SK-N-SH (cell line): ENCODE data around the gene DMGDH. TPM values are rescaled to one million over a fixed set of nuclear protein-coding genes. Genes with fewer than 3 reads are reported as not detected.
A peak's percentile ranks its signal among the peaks of the same experiment; 100 is the strongest.

Experiments used
- CTCF ChIA-PET: fragments of 300-600, 350-600 bp; formaldehyde crosslinking; extraction: SDS; loops from one replicate; lab custom pipeline; 2021; lab: Yijun Ruan, JAX
- POLR2A ChIA-PET: fragments of 350-600 bp; sonication (Branson Sonifier 250); formaldehyde crosslinking; extraction: SDS; loops from one replicate; lab custom pipeline; 2020; ENCODE audit warnings: antibody characterized with exemption, inconsistent platforms; lab: Yijun Ruan, JAX
- DNase-seq: peaks from one replicate; pipeline ENCODE4 v3.0.0; 2012
- H2AFZ ChIP-seq: fragments of 200-600 bp; sonication (generic); 2 replicates; pipeline ENCODE4 v1.8.1; 2016; ENCODE audit warnings: antibody characterized with exemption, mild to moderate bottlenecking, low read depth
- H3F3A ChIP-seq: fragments of 200-600 bp; sonication (generic); replicated peaks from 2 replicates; pipeline ENCODE3; 2016; ENCODE audit warnings: antibody characterized with exemption, mild to moderate bottlenecking; ENCODE audit not compliant: insufficient read depth
- H3K27ac ChIP-seq, 2 experiments: fragments of 200-500 bp in 1 of 2; fragments of 200-600 bp in 1 of 2; sonication (Bioruptor generic) in 1 of 2; sonication (generic), shearing (Covaris generic) in 1 of 2; 2 replicates each; pipeline versions ENCODE4 v1.5.1 to v1.6.1; 2014 to 2016; ENCODE audit warnings: low read depth in 2 of 2, inconsistent platforms in 1 of 2, low read length in 1 of 2, mild to moderate bottlenecking in 1 of 2, mixed read lengths in 1 of 2
- H3K27me3 ChIP-seq: fragments of 200-600 bp; sonication (generic), shearing (Covaris generic); 2 replicates; pipeline ENCODE4 v1.6.1; 2016; ENCODE audit warnings: mixed run types; ENCODE audit not compliant: insufficient read depth
- H3K36me3 ChIP-seq, 2 experiments: fragments of 200-500 bp in 1 of 2; fragments of 200-600 bp in 1 of 2; sonication (Bioruptor generic) in 1 of 2; sonication (generic) in 1 of 2; replicated peaks in 1 of 2; 2 replicates each; pipeline versions ENCODE3 to v1.5.1; 2014 to 2016; ENCODE audit warnings: low read length in 1 of 2, mild to moderate bottlenecking in 1 of 2; ENCODE audit not compliant: insufficient read depth in 2 of 2, control insufficient read depth in 1 of 2
- H3K4me1 ChIP-seq, 2 experiments: fragments of 200-500 bp in 1 of 2; fragments of 200-600 bp in 1 of 2; sonication (Bioruptor generic) in 1 of 2; sonication (generic), shearing (Covaris generic) in 1 of 2; 2 replicates each; pipeline versions ENCODE4 v1.5.1 to v1.6.1; 2014 to 2016; ENCODE audit warnings: low read depth in 1 of 2, low read length in 1 of 2, mixed run types in 1 of 2; ENCODE audit not compliant: insufficient read depth in 2 of 2, control insufficient read depth in 1 of 2
- H3K4me2 ChIP-seq: fragments of 200-600 bp; sonication (generic), shearing (Covaris generic); 2 replicates; pipeline ENCODE4 v1.6.1; 2017; ENCODE audit warnings: mixed run types
- H3K4me3 ChIP-seq, 2 experiments: fragments of 200-500 bp in 1 of 2; fragments of 200-600 bp in 1 of 2; sonication (Bioruptor generic) in 1 of 2; sonication (generic), shearing (Covaris generic) in 1 of 2; 2 replicates each; pipeline versions ENCODE4 v1.5.1 to v1.8.1; 2014 to 2016; ENCODE audit warnings: low read depth in 2 of 2, inconsistent platforms in 1 of 2, low read length in 1 of 2, mild to moderate bottlenecking in 1 of 2, mixed read lengths in 1 of 2, moderate library complexity in 1 of 2
- H3K79me2 ChIP-seq: fragments of 200-600 bp; sonication (generic); 2 replicates; pipeline ENCODE4 v1.8.1; 2017; ENCODE audit warnings: mild to moderate bottlenecking; ENCODE audit not compliant: insufficient read depth
- H3K9ac ChIP-seq: fragments of 200-600 bp; sonication (generic); 2 replicates; pipeline ENCODE4 v1.6.1; 2017; ENCODE audit warnings: mixed run types
- H3K9me2 ChIP-seq: fragments of 200-600 bp; sonication (generic); 2 replicates; pipeline ENCODE4 v1.6.1; 2017; ENCODE audit warnings: mixed run types
- H3K9me3 ChIP-seq: fragments of 200-600 bp; sonication (generic); 2 replicates; pipeline ENCODE4 v1.6.1; 2017; ENCODE audit warnings: mixed run types, mild to moderate bottlenecking, moderate library complexity
- H4K20me1 ChIP-seq: fragments of 200-600 bp; sonication (generic); 2 replicates; pipeline ENCODE4 v1.6.1; 2017; ENCODE audit warnings: mild to moderate bottlenecking, mixed run types; ENCODE audit not compliant: insufficient read depth
- CHD2 ChIP-seq: fragments of 150-350 bp; IDR thresholded peaks from 2 replicates; pipeline ENCODE4 v1.6.1; 2018; ENCODE audit warnings: low read length; ENCODE audit not compliant: partially characterized antibody
- CTCF ChIP-seq: fragments of 200-600 bp; sonication (generic); IDR thresholded peaks from 2 replicates; pipeline ENCODE4 v1.6.1; 2017; ENCODE audit warnings: antibody characterized with exemption, mild to moderate bottlenecking, moderate library complexity
- EP300 ChIP-seq, 2 experiments: IDR thresholded peaks; 2 replicates each; pipeline versions ENCODE4 v1.4.0 to v1.6.1; 2012; ENCODE audit warnings: borderline replicate concordance in 1 of 2, low read depth in 1 of 2, low read length in 1 of 2
- EZH2phosphoT487 ChIP-seq: fragments of 200-600 bp; sonication (generic); IDR thresholded peaks from 2 replicates; pipeline ENCODE4 v1.6.1; 2017; ENCODE audit warnings: low read depth, mixed run types, mild to moderate bottlenecking, antibody characterized with exemption, moderate library complexity, borderline replicate concordance
- FOXM1 ChIP-seq: IDR thresholded peaks from 2 replicates; pipeline ENCODE4 v1.4.0; 2012; ENCODE audit warnings: low read depth, mild to moderate bottlenecking
- GABPA ChIP-seq: IDR thresholded peaks from 2 replicates; pipeline ENCODE4 v1.4.0; 2012; ENCODE audit warnings: low read depth, mild to moderate bottlenecking
- GATA2 ChIP-seq: sonication (generic); formaldehyde crosslinking; IDR thresholded peaks from 2 replicates; pipeline ENCODE4 v1.5.0; 2020; ENCODE audit warnings: mild to moderate bottlenecking, missing genetic modification reagents
- IRF3 ChIP-seq: fragments of 150-350 bp; IDR thresholded peaks from 2 replicates; pipeline ENCODE4 v1.6.1; 2016; ENCODE audit warnings: mild to moderate bottlenecking, low read depth, low read length
- MXI1 ChIP-seq: IDR thresholded peaks from 2 replicates; pipeline ENCODE4 v1.6.1; 2012; ENCODE audit warnings: mild to moderate bottlenecking, low read depth, low read length, improper control_type of control experiment
- NRF1 ChIP-seq: IDR thresholded peaks from 2 replicates; pipeline ENCODE4 v1.6.1; 2012; ENCODE audit warnings: low read depth, mild to moderate bottlenecking, low read length
- RAD21 ChIP-seq: IDR thresholded peaks from 2 replicates; pipeline ENCODE4 v1.6.1; 2012; ENCODE audit warnings: mild to moderate bottlenecking, low read length
- RCOR1 ChIP-seq: fragments of 150-350 bp; IDR thresholded peaks from 2 replicates; pipeline ENCODE4 v1.6.1; 2017; ENCODE audit warnings: antibody characterized with exemption, low read length
- RXRA ChIP-seq: IDR thresholded peaks from 2 replicates; pipeline ENCODE4 v1.4.0; 2012; ENCODE audit warnings: low read depth, mild to moderate bottlenecking, borderline replicate concordance
- SMC3 ChIP-seq: IDR thresholded peaks from 2 replicates; pipeline ENCODE4 v1.6.1; 2012; ENCODE audit warnings: low read depth, low read length, improper control_type of control experiment
- TAF1 ChIP-seq: IDR thresholded peaks from 2 replicates; pipeline ENCODE4 v1.6.1; 2012; ENCODE audit warnings: low read depth, mild to moderate bottlenecking, low read length, moderate library complexity, borderline replicate concordance
- TEAD4 ChIP-seq: IDR thresholded peaks from 2 replicates; pipeline ENCODE4 v1.4.0; 2012; ENCODE audit warnings: mild to moderate bottlenecking, borderline replicate concordance; ENCODE audit not compliant: insufficient read depth
- USF1 ChIP-seq: IDR thresholded peaks from 2 replicates; pipeline ENCODE4 v1.4.0; 2012; ENCODE audit warnings: low read depth, borderline replicate concordance
- WGBS: methylation state at CpG from one replicate; pipeline ENCODE4 v1.1.6; 2017; ENCODE audit warnings: low lambda C conversion rate; 5-methylcytosine and 5-hydroxymethylcytosine counted together
- polyA plus RNA-seq, 3 experiments: library from polyadenylated mRNA; depleted of rRNA; stranded (reverse); fragments of >200 nt; gene quantifications; 2 replicates each; pipeline ENCODE4 v1.2.3, GENCODE V29; 2012

Gene DMGDH
- polyA plus RNA-seq, 1 of the 3 experiments (the other 2 are of a cell fraction) = 0.56 TPM

GRCh38 chr5:79030663-79031484 lies 38.6 kb downstream of the DMGDH start:
- Histone ChIP-seq H3K27me3 (no peaks in the 10 kb centered on the region), H3F3A (no peaks in the 10 kb centered on the region), H3K9me3 (no peaks in the 10 kb centered on the region), H3K27ac (peak overlapping the region in 1 of 2 experiments; percentile 94; a peak in 2 of 4 replicates), H3K36me3 (no peaks in the 10 kb centered on the region), H3K79me2 (no peaks in the 10 kb centered on the region), H3K4me2 (no peak overlapping the region), H3K4me1 (peaks cover 0 to 12% of the 10 kb centered on the region in 2 experiments; a peak in 2 of 4 replicates), H3K9ac (no peak overlapping the region), H4K20me1 (no peaks in the 10 kb centered on the region), H2AFZ (0 out of 2 replicates have a peak overlapping the region, but pooled peaks have one; percentile 22), H3K9me2 (no peaks in the 10 kb centered on the region), H3K4me3 (no peak overlapping the region)
- CTCF ChIA-PET = interaction anchor here (3.8 kb wide), 1 partner anchor 102 kb away, joined by 55 read pairs; no protein-coding TSS in a partner anchor
- TF ChIP-seq TEAD4 (no peak), GATA2 (CRISPR knock-in tag) (no peak), EZH2phosphoT487 (no peak), MXI1 (no peak), EP300 (IDR thresholded peaks at IDR 0.05; ENCODE audit: borderline replicate concordance in 1 of 2, low read depth in 1 of 2, low read length in 1 of 2) (peak in 1 of 2 experiments; percentile 78; a peak in 2 of 4 replicates), NRF1 (no peak), RXRA (no peak), RCOR1 (peak; percentile 65; the same call in 1 of the 2 replicates), USF1 (no peak)
- POLR2A ChIA-PET = no interaction called here
- peak; percentile 46 for DNase-seq
- 70% methylated on average over 11 of the region's 11 CpGs for WGBS

GRCh38 chr5:79025054-79025472 lies 44.4 kb downstream of the DMGDH start:
- H3F3A ChIP-seq = peaks cover 5% of the 10 kb centered on the region
- H3K27ac ChIP-seq = peak overlapping the region in 1 of 2 experiments; percentile 39; a peak in 1 of 4 replicates
- TF ChIP-seq RXRA = no peak
- TF ChIP-seq CTCF = peak; percentile 98
- no peak for TF ChIP-seq CHD2
- peak; percentile 98 for TF ChIP-seq SMC3
- no peak for TF ChIP-seq RCOR1
- TF ChIP-seq GABPA = no peak
- TF ChIP-seq GATA2 (CRISPR knock-in tag) = no peak
- TF ChIP-seq IRF3 = no peak
- no peak for TF ChIP-seq TAF1
- no peak for TF ChIP-seq FOXM1
- TF ChIP-seq RAD21 = peak; percentile 97
- TF ChIP-seq USF1 = no peak
- TF ChIP-seq, all 33 proteins: peak for 3
- no peaks in the 10 kb centered on the region for H3K79me2 ChIP-seq
- H3K27me3 ChIP-seq = no peaks in the 10 kb centered on the region
- DNase-seq = peak; percentile 56
- no peak overlapping the region for H3K9ac ChIP-seq
- WGBS = 35% methylated on average over 13 of the region's 13 CpGs
- H3K9me2 ChIP-seq = no peaks in the 10 kb centered on the region
- no peaks in the 10 kb centered on the region for H4K20me1 ChIP-seq
- CTCF ChIA-PET = interaction anchor here (0.5 to 9.8 kb wide), 106 partner anchors 9 to 1662 kb away, joined by 3 to 585 read pairs (median 5); partner anchors contain the start of genes ARSB, BHMT2, DMGDH and HOMER1
- peaks cover 0 to 11% of the 10 kb centered on the region in 2 experiments; a peak in 3 of 4 replicates for H3K4me1 ChIP-seq
- peak overlapping the region; percentile 61; the same call in 1 of the 2 replicates for H2AFZ ChIP-seq
- peak overlapping the region; percentile 25 to 37; a peak in 3 of 4 replicates for H3K4me3 ChIP-seq
- H3K9me3 ChIP-seq = no peaks in the 10 kb centered on the region
- peak overlapping the region; percentile 42; the same call in 1 of the 2 replicates for H3K4me2 ChIP-seq
- no peaks in the 10 kb centered on the region for H3K36me3 ChIP-seq
- POLR2A ChIA-PET = interaction anchor here (0.6 to 1.2 kb wide), 3 partner anchors 106 to 665 kb away, joined by 3 to 9 read pairs (median 7); partner anchors contain the start of gene SCAMP1
